Skeletal muscle satellite cell (primary cell): ENCODE data around the gene LCE6A.

Source experiments
- H3K27me3 ChIP-seq: 2 replicates; pipeline ENCODE4 v1.7.0; 2013; ENCODE audit warnings: low read length; ENCODE audit not compliant: control insufficient read depth, insufficient read depth
- H3K36me3 ChIP-seq: 2 replicates; pipeline ENCODE4 v1.7.0; 2013; ENCODE audit warnings: mild to moderate bottlenecking, control low read depth, low read length; ENCODE audit not compliant: insufficient read depth
- H3K4me1 ChIP-seq: 2 replicates; pipeline ENCODE4 v1.7.0; 2013; ENCODE audit warnings: low read length; ENCODE audit not compliant: control insufficient read depth, insufficient read depth
- H3K4me2 ChIP-seq: 2 replicates; pipeline ENCODE4 v1.7.0; 2013; ENCODE audit warnings: mild to moderate bottlenecking, low read length
- H3K4me3 ChIP-seq: 2 replicates; pipeline ENCODE4 v1.7.0; 2013; ENCODE audit warnings: low read length
- H3K9ac ChIP-seq: 2 replicates; pipeline ENCODE4 v1.7.0; 2013; ENCODE audit warnings: mild to moderate bottlenecking, low read depth, low read length, moderate library complexity
- H3K9me3 ChIP-seq: replicated peaks from 2 replicates; pipeline ENCODE4 v1.7.0; 2013; ENCODE audit warnings: mild to moderate bottlenecking, control low read depth, low read length

The LCE6A gene

GRCh38 chr1:152878042-152878441 is 35.4 kb downstream of the LCE6A start, which contains the start of gene SMCP:
TSS of gene SMCP (plus strand) at chr1:152878322. CDS start at chr1:152884423, 6,101 bp downstream.
- Histone ChIP-seq H3K9me3 (no peaks in the 10 kb centered on the region), H3K4me1 (peaks cover 10% of the 10 kb centered on the region), H3K9ac (no peak within 1 kb of the TSS), H3K36me3 (no peaks in the 10 kb centered on the region), H3K4me3 (no peak within 1 kb of the TSS), H3K27me3 (no peaks in the 10 kb centered on the region), H3K4me2 (no peak within 1 kb of the TSS)

GRCh38 chr1:152879559-152880198 is 37.0 kb downstream of the LCE6A start:
- H3K9me3 ChIP-seq = no peaks in the 10 kb centered on the region
- peaks cover 10% of the 10 kb centered on the region for H3K4me1 ChIP-seq
- H3K27me3 ChIP-seq = no peaks in the 10 kb centered on the region
- no peak overlapping the region for H3K9ac ChIP-seq
- H3K4me2 ChIP-seq = no peak overlapping the region
- no peak overlapping the region for H3K4me3 ChIP-seq
- no peaks in the 10 kb centered on the region for H3K36me3 ChIP-seq

GRCh38 chr1:152880316-152880715 is 37.7 kb downstream of the LCE6A start:
- no peak overlapping the region for H3K4me2 ChIP-seq
- no peaks in the 10 kb centered on the region for H3K27me3 ChIP-seq
- no peak overlapping the region for H3K9ac ChIP-seq
- peaks cover 14% of the 10 kb centered on the region for H3K4me1 ChIP-seq
- H3K4me3 ChIP-seq = no peak overlapping the region
- no peaks in the 10 kb centered on the region for H3K9me3 ChIP-seq
- no peaks in the 10 kb centered on the region for H3K36me3 ChIP-seq

GRCh38 chr1:152880907-152881306 is 38.3 kb downstream of the LCE6A start:
- no peak overlapping the region for H3K9ac ChIP-seq
- H3K27me3 ChIP-seq = no peaks in the 10 kb centered on the region
- no peak overlapping the region for H3K4me2 ChIP-seq
- no peaks in the 10 kb centered on the region for H3K36me3 ChIP-seq
- no peaks in the 10 kb centered on the region for H3K9me3 ChIP-seq
- H3K4me3 ChIP-seq = no peak overlapping the region
- H3K4me1 ChIP-seq = peaks cover 19% of the 10 kb centered on the region

GRCh38 chr1:152884085-152884484 is 41.4 kb downstream of the LCE6A start:
- no peaks in the 10 kb centered on the region for H3K36me3 ChIP-seq
- H3K9ac ChIP-seq = no peak overlapping the region
- H3K4me2 ChIP-seq = peak overlapping the region; percentile 34
- peak overlapping the region; percentile 1 for H3K4me3 ChIP-seq
- no peaks in the 10 kb centered on the region for H3K9me3 ChIP-seq
- peaks cover 21% of the 10 kb centered on the region for H3K4me1 ChIP-seq
- no peaks in the 10 kb centered on the region for H3K27me3 ChIP-seq

- Histone ChIP-seq H3K27me3 (no peaks in the 10 kb centered on the region), H3K4me2 (peak overlapping the region; percentile 34), H3K4me3 (peak overlapping the region; percentile 1), H3K36me3 (no peaks in the 10 kb centered on the region), H3K9ac (no peak overlapping the region), H3K4me1 (peaks cover 21% of the 10 kb centered on the region), H3K9me3 (no peaks in the 10 kb centered on the region)
Measured at GRCh38 chr1:152884506-152884905, 41.9 kb downstream of the LCE6A start.

GRCh38 chr1:152884966-152885624 is 42.4 kb downstream of the LCE6A start:
- H3K4me3 ChIP-seq = no peak overlapping the region
- peaks cover 21% of the 10 kb centered on the region for H3K4me1 ChIP-seq
- no peaks in the 10 kb centered on the region for H3K36me3 ChIP-seq
- H3K9me3 ChIP-seq = no peaks in the 10 kb centered on the region
- no peak overlapping the region for H3K9ac ChIP-seq
- peak overlapping the region; percentile 34 for H3K4me2 ChIP-seq
- H3K27me3 ChIP-seq = no peaks in the 10 kb centered on the region

GRCh38 chr1:152886085-152886484 is 43.4 kb downstream of the LCE6A start:
- H3K9me3 ChIP-seq = no peaks in the 10 kb centered on the region

GRCh38 chr1:152886758-152887409 is 44.2 kb downstream of the LCE6A start:
- Histone ChIP-seq H3K9me3 (no peaks in the 10 kb centered on the region), H3K4me3 (no peak overlapping the region), H3K4me2 (no peak overlapping the region), H3K27me3 (no peaks in the 10 kb centered on the region), H3K4me1 (peaks cover 21% of the 10 kb centered on the region), H3K9ac (no peak overlapping the region), H3K36me3 (no peaks in the 10 kb centered on the region)

More at GRCh38 chr1:152886085-152886484, 43.4 kb downstream of the LCE6A start:
- Histone ChIP-seq H3K27me3 (no peaks in the 10 kb centered on the region), H3K36me3 (no peaks in the 10 kb centered on the region), H3K4me2 (no peak overlapping the region), H3K4me1 (peaks cover 21% of the 10 kb centered on the region), H3K9ac (no peak overlapping the region), H3K4me3 (no peak overlapping the region)

- H3K9ac ChIP-seq = no peak overlapping the region
- peaks cover 21% of the 10 kb centered on the region for H3K4me1 ChIP-seq
- H3K36me3 ChIP-seq = no peaks in the 10 kb centered on the region
- no peaks in the 10 kb centered on the region for H3K9me3 ChIP-seq
- H3K27me3 ChIP-seq = no peaks in the 10 kb centered on the region
- no peak overlapping the region for H3K4me2 ChIP-seq
- no peak overlapping the region for H3K4me3 ChIP-seq
Measured at GRCh38 chr1:152888126-152888525, 45.5 kb downstream of the LCE6A start.
